PC-9 (cell line): ENCODE results near the gene FAM161B. TPM values are rescaled to one million over a fixed set of nuclear protein-coding genes. Genes with fewer than 3 reads are reported as not detected.

ENCODE experiments used
- BruUV-seq: library from RNA; stranded (reverse); fragments of 400-500 nt; replicated peaks from 2 replicates; lab custom pipeline; 2021; lab: Mats Ljungman, UMichigan
- CTCF ChIA-PET: fragments of 300-600 bp; sonication (Branson Sonifier 250); formaldehyde crosslinking; loops from one replicate; lab custom pipeline; 2022; ENCODE audit warnings: antibody characterized with exemption; lab: Charles Lee
- POLR2A ChIA-PET: fragments of 300-600 bp; sonication (Branson Sonifier 250); formaldehyde crosslinking; loops from one replicate; lab custom pipeline; 2022; ENCODE audit warnings: antibody characterized with exemption; ENCODE audit not compliant: unreplicated experiment; lab: Charles Lee
- DNase-seq, 2 experiments: peaks; one replicate each; pipeline versions ENCODE4 v3.0.0 to v3.0.0-alpha.2; 2015 to 2022; ENCODE audit warnings: mixed read lengths in 1 of 2
- H2AFZ ChIP-seq: fragments of 200-600 bp; sonication (generic); 2 replicates; pipeline ENCODE4 v1.8.1; 2017; ENCODE audit warnings: antibody characterized with exemption
- H3F3A ChIP-seq: fragments of 200-600 bp; sonication (generic); 2 replicates; pipeline ENCODE4 v1.8.1; 2017; ENCODE audit warnings: antibody characterized with exemption, mild to moderate bottlenecking, low read depth; ENCODE audit not compliant: insufficient read depth
- H3K27ac ChIP-seq: fragments of 200-600 bp; sonication (generic); 2 replicates; pipeline ENCODE4 v1.6.1; 2016; ENCODE audit warnings: mixed run types
- H3K27me3 ChIP-seq: fragments of 200-600 bp; sonication (generic); 2 replicates; pipeline ENCODE4 v1.6.1; 2016; ENCODE audit warnings: low read depth, mixed run types; ENCODE audit not compliant: insufficient read depth
- H3K36me3 ChIP-seq: fragments of 200-600 bp; sonication (generic); 2 replicates; pipeline ENCODE4 v1.6.1; 2016; ENCODE audit warnings: low read depth, mixed run types
- H3K4me1 ChIP-seq: fragments of 200-600 bp; sonication (generic); replicated peaks from 2 replicates; pipeline ENCODE4 v1.6.1; 2016; ENCODE audit warnings: mixed run types; ENCODE audit not compliant: insufficient read depth
- H3K4me2 ChIP-seq: fragments of 200-600 bp; sonication (generic); 2 replicates; pipeline ENCODE4 v1.6.1; 2017; ENCODE audit warnings: mixed run types
- H3K4me3 ChIP-seq: fragments of 200-600 bp; sonication (generic); 2 replicates; pipeline ENCODE4 v1.6.1; 2016; ENCODE audit warnings: mixed run types
- H3K79me2 ChIP-seq: fragments of 200-600 bp; sonication (generic); 2 replicates; pipeline ENCODE4 v1.6.1; 2017; ENCODE audit warnings: low read depth, mixed run types
- H3K9me2 ChIP-seq: fragments of 200-600 bp; sonication (generic); 2 replicates; pipeline ENCODE4 v1.8.1; 2017; ENCODE audit warnings: mild to moderate bottlenecking; ENCODE audit not compliant: insufficient read depth
- H3K9me3 ChIP-seq: fragments of 200-600 bp; sonication (generic); 2 replicates; pipeline ENCODE4 v1.8.1; 2016; ENCODE audit warnings: low read depth; ENCODE audit not compliant: insufficient read depth
- H4K20me1 ChIP-seq: fragments of 200-600 bp; sonication (generic); 2 replicates; pipeline ENCODE4 v1.8.1; 2017; ENCODE audit not compliant: insufficient read depth
- EZH2 ChIP-seq: fragments of 200-600 bp; sonication (generic); IDR thresholded peaks from 2 replicates; pipeline ENCODE4 v1.8.0; 2017; ENCODE audit warnings: antibody characterized with exemption, low read depth
- intact Hi-C: fragments of 100-400 bp; cut with micrococcal nuclease; formaldehyde crosslinking; loops from one replicate; pipeline ENCODE4 v1.10.0; 2022; ENCODE audit not compliant: unreplicated experiment
- total RNA-seq: library from RNA; stranded (reverse); gene quantifications from 2 replicates; pipeline ENCODE4 v1.2.3, GENCODE V29; 2021
- TF ChIP-seq, protein P1 (sequence below): fragments of 200-600 bp; sonication (generic); conservative IDR thresholded peaks from 2 replicates; pipeline ENCODE4 v1.6.1; 2017; ENCODE audit warnings: mixed run types, antibody characterized with exemption, mild to moderate bottlenecking, moderate library complexity

Gene FAM161B
- total RNA-seq, 1 experiment from 2014 or later = 1.6 TPM

DNA sequence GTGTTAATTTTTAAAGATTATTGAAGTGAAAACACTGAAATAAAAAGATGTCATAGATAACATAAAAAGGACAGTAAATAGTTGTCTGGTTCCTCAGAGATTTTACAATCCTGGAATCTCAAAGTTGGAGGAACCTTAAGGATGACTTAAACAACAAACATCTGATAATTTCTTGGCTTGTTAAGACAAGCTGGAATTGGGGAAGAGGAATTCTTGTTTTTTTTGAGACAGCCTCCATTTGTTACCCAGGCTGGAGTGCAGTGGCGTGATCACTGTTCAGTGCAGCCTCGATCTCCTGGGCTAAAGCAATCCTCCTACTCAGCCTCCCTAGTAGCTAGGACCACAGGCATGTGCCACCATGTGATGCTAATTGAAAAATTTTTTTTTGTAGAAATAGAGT is 60.9 kb downstream of the FAM161B start:
- CTCF ChIA-PET = no interaction called here
- peak overlapping the region; percentile 91; the same call in 1 of the 2 replicates for H3K4me3 ChIP-seq
- BruUV-seq = no TSS peak
- H3K9me3 ChIP-seq = no peaks in the 10 kb centered on the region
- H3K4me1 ChIP-seq = peaks cover 32% of the 10 kb centered on the region
- peak overlapping the region; percentile 81 for H3K4me2 ChIP-seq
- H3K79me2 ChIP-seq = peaks cover 78% of the 10 kb centered on the region
- H3K27ac ChIP-seq = 0 out of 2 replicates have a peak overlapping the region, but pooled peaks have one; percentile 70
- peaks cover 32% of the 10 kb centered on the region for H4K20me1 ChIP-seq
- H3K36me3 ChIP-seq = peaks cover 15% of the 10 kb centered on the region
- TF ChIP-seq, protein P1, sequence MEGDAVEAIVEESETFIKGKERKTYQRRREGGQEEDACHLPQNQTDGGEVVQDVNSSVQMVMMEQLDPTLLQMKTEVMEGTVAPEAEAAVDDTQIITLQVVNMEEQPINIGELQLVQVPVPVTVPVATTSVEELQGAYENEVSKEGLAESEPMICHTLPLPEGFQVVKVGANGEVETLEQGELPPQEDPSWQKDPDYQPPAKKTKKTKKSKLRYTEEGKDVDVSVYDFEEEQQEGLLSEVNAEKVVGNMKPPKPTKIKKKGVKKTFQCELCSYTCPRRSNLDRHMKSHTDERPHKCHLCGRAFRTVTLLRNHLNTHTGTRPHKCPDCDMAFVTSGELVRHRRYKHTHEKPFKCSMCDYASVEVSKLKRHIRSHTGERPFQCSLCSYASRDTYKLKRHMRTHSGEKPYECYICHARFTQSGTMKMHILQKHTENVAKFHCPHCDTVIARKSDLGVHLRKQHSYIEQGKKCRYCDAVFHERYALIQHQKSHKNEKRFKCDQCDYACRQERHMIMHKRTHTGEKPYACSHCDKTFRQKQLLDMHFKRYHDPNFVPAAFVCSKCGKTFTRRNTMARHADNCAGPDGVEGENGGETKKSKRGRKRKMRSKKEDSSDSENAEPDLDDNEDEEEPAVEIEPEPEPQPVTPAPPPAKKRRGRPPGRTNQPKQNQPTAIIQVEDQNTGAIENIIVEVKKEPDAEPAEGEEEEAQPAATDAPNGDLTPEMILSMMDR = no peak
- TF ChIP-seq EZH2 = no peak
- POLR2A ChIA-PET = no interaction called here
- intact Hi-C loops = loop anchor here (5.0 kb wide), 1 partner anchor 147 kb away; no protein-coding TSS in a partner anchor
- H3K9me2 ChIP-seq = no peaks in the 10 kb centered on the region
- no peaks in the 10 kb centered on the region for H3K27me3 ChIP-seq
- H2AFZ ChIP-seq = no peak overlapping the region
- DNase-seq = no peak
- H3F3A ChIP-seq = peaks cover 30% of the 10 kb centered on the region; the same call in 1 of the 2 replicates

DNA sequence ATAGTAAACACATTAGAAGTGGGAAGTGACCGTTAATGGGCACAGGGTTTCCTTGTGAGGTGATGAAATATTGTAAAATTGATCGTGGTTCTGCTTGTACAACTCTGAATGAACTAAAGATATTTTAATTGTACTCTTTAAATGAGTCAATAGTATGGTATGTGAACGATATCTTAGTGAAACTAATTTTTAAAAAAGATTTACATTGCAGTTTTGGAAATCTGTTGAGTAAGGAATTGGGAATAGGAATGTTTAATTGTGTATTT is 61.5 kb downstream of the FAM161B start:
- intact Hi-C loops = loop anchor here (5.0 kb wide), 1 partner anchor 146 kb away; no protein-coding TSS in a partner anchor
- Histone ChIP-seq H3K4me3 (peak overlapping the region; percentile 91; the same call in 1 of the 2 replicates), H3K79me2 (peaks cover 78% of the 10 kb centered on the region), H3K27me3 (no peaks in the 10 kb centered on the region), H4K20me1 (peaks cover 32% of the 10 kb centered on the region), H2AFZ (no peak overlapping the region), H3K4me2 (peak overlapping the region; percentile 81), H3F3A (peaks cover 35% of the 10 kb centered on the region; the same call in 1 of the 2 replicates), H3K9me3 (no peaks in the 10 kb centered on the region), H3K4me1 (peaks cover 32% of the 10 kb centered on the region), H3K27ac (peak overlapping the region; percentile 70; the same call in 1 of the 2 replicates), H3K36me3 (peaks cover 9% of the 10 kb centered on the region; the same call in 1 of the 2 replicates), H3K9me2 (no peaks in the 10 kb centered on the region)
- TF ChIP-seq EZH2 = no peak
- TF ChIP-seq, protein P1 = no peak
- BruUV-seq = no TSS peak
- peak in 1 of 2 experiments; percentile 61 for DNase-seq
- ChIA-PET POLR2A (no interaction called here), CTCF (no interaction called here)

DNA sequence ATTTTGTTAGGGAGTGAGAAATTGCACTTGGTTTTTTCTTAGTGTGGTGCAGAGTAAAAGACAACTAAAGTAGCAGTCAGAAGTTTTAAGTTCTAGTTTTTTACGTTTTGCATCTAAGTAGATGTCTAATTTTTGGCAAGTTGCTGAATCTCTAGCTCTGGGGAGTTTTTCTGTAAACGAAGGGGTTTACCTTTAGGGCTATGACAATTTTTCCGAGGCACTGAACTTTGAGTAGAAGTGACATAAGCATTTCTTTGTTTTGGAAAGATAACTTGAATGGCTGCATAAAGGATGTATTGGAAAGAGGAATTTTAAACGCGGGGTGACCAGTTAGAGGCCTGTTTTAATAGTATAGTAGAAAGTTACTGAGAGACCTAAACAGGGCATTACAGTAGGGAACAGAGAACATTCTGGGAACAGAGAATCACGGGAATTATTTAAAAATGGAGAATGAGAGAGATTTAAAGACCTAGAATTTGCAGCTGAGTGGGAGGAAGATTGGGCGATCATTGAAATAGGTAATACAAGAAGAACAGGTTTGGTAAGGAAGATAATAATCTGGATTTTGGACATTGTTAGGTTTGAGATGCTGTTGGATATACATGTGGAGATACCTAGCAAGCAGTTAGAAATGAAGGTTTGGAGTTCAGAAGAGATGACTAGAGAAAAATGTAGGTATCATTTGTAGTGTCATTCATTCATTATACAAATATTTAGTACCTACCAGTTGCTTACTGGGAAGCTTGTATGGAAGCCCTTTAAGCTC is 62.0 kb downstream of the FAM161B start:
- H3K27ac ChIP-seq = peak overlapping the region; percentile 70
- H2AFZ ChIP-seq = no peak overlapping the region
- TF ChIP-seq, protein P1 = no peak
- no peak for TF ChIP-seq EZH2
- H3K27me3 ChIP-seq = no peaks in the 10 kb centered on the region
- POLR2A ChIA-PET = interaction anchor here (0.7 kb wide), 1 partner anchor 102 kb away, joined by 14 read pairs; no protein-coding TSS in a partner anchor
- no TSS peak for BruUV-seq
- peak overlapping the region; percentile 81 for H3K4me2 ChIP-seq
- intact Hi-C loops = loop anchor here (2.0 to 5.0 kb wide), 3 partner anchors 37 to 163 kb away; partner anchors contain the start of gene PTGR2
- H4K20me1 ChIP-seq = peaks cover 31% of the 10 kb centered on the region
- H3K9me2 ChIP-seq = no peaks in the 10 kb centered on the region
- peaks cover 32% of the 10 kb centered on the region for H3K4me1 ChIP-seq
- peak in 1 of 2 experiments; percentile 41 for DNase-seq
- peaks cover 78% of the 10 kb centered on the region for H3K79me2 ChIP-seq
- H3K36me3 ChIP-seq = peaks cover 7% of the 10 kb centered on the region; the same call in 1 of the 2 replicates
- H3F3A ChIP-seq = peaks cover 35% of the 10 kb centered on the region; the same call in 1 of the 2 replicates
- no peaks in the 10 kb centered on the region for H3K9me3 ChIP-seq
- peak overlapping the region; percentile 91 for H3K4me3 ChIP-seq
- CTCF ChIA-PET = interaction anchor here (0.5 kb wide), 1 partner anchor 158 kb away, joined by 3 read pairs; no protein-coding TSS in a partner anchor
